HCT116 (cell line): ENCODE data around the gene CHSY3. TPM values are rescaled to one million over a fixed set of nuclear protein-coding genes. Genes with fewer than 3 reads are reported as not detected.

Experiments used
- ATAC-seq: fragments of 200-7000 bp; cut with Tn5 transposase; 2 replicates; pipeline ENCODE4 v1.9.1; 2020; ENCODE audit warnings: mild to moderate bottlenecking, moderate library complexity
- BruUV-seq: library from RNA; stranded (reverse); fragments of 400-500 nt; replicated peaks from 2 replicates; lab custom pipeline; 2021; lab: Mats Ljungman, UMichigan
- CTCF ChIA-PET: fragments of 300-600 bp; sonication (Branson Sonifier 250); formaldehyde crosslinking; loops from one replicate; lab custom pipeline; 2021; ENCODE audit warnings: antibody characterized with exemption; lab: Charles Lee
- POLR2A ChIA-PET: fragments of 300-600, 350-600 bp; sonication (Branson Sonifier 250); formaldehyde crosslinking; loops from one replicate; lab custom pipeline; 2021; ENCODE audit warnings: antibody characterized with exemption; lab: Charles Lee
- RAD21 ChIA-PET, 2 experiments: fragments of 300-600 bp; sonication (Branson Sonifier 250); formaldehyde crosslinking; loops; one replicate each; lab custom pipeline; 2023; ENCODE audit warnings: low total read pairs in 2 of 2; ENCODE audit not compliant: uncharacterized antibody in 2 of 2, unreplicated experiment in 2 of 2, low non-redundant PET in 1 of 2; lab: Charles Lee
- DNase-seq: peaks from one replicate; pipeline ENCODE4 v3.0.0-alpha.2; 2010; ENCODE audit warnings: low read depth, low spot score
- H2AFZ ChIP-seq: fragments of 200-600 bp; shearing (Covaris generic), sonication (generic); 2 replicates; pipeline ENCODE4 v1.6.1; 2017; ENCODE audit warnings: low read depth, mixed run types, mixed read lengths, antibody characterized with exemption, low read length; ENCODE audit not compliant: poor library complexity, severe bottlenecking
- H3K27ac ChIP-seq: 2 replicates; pipeline ENCODE4 v1.5.1; 2012; ENCODE audit warnings: low read depth, low read length
- H3K27me3 ChIP-seq: fragments of 200-600 bp; sonication (generic); 2 replicates; pipeline ENCODE4 v1.6.1; 2016; ENCODE audit warnings: mixed run types, low read length, mixed read lengths; ENCODE audit not compliant: insufficient read depth
- H3K36me3 ChIP-seq, 2 experiments: fragments of 200-500 bp in 1 of 2; fragments of 200-600 bp in 1 of 2; sonication (Bioruptor generic) in 1 of 2; sonication (generic) in 1 of 2; 2 replicates each; pipeline versions ENCODE4 v1.5.1 to v1.6.1; 2014 to 2016; ENCODE audit warnings: low read length in 2 of 2, inconsistent platforms in 1 of 2, mixed read lengths in 1 of 2, mixed run types in 1 of 2; ENCODE audit not compliant: insufficient read depth in 2 of 2, control insufficient read depth in 1 of 2
- H3K4me1 ChIP-seq, 2 experiments: fragments of 200-600 bp in 1 of 2; sonication (generic) in 1 of 2; 2 replicates each; pipeline versions ENCODE4 v1.5.1 to v1.6.1; 2012 to 2017; ENCODE audit warnings: low read length in 2 of 2, inconsistent platforms in 1 of 2, mild to moderate bottlenecking in 1 of 2, mixed read lengths in 1 of 2, mixed run types in 1 of 2, moderate library complexity in 1 of 2; ENCODE audit not compliant: insufficient read depth in 2 of 2, control insufficient read depth in 1 of 2
- H3K4me2 ChIP-seq: fragments of 200-600 bp; sonication (generic); 2 replicates; pipeline ENCODE4 v1.6.1; 2017; ENCODE audit warnings: mixed run types, low read length, mixed read lengths
- H3K4me3 ChIP-seq, 2 experiments: fragments of 200-600 bp in 1 of 2; sonication (generic) in 1 of 2; replicated peaks in 1 of 2; 2 replicates each; pipeline ENCODE4 v1.5.1; 2011 to 2016; ENCODE audit warnings: low read length in 2 of 2, control low read depth in 1 of 2, low read depth in 1 of 2, mild to moderate bottlenecking in 1 of 2, mixed read lengths in 1 of 2, mixed run types in 1 of 2
- H3K79me2 ChIP-seq: fragments of 200-600 bp; sonication (generic); 2 replicates; pipeline ENCODE4 v1.6.1; 2017; ENCODE audit warnings: mild to moderate bottlenecking, mixed run types, low read length, moderate library complexity, mixed read lengths; ENCODE audit not compliant: insufficient read depth
- H3K9ac ChIP-seq: fragments of 200-600 bp; sonication (generic); 2 replicates; pipeline ENCODE4 v1.6.1; 2016; ENCODE audit warnings: low read length, mixed read lengths
- H3K9me2 ChIP-seq: fragments of 200-600 bp; sonication (generic), shearing (Covaris generic); 2 replicates; pipeline ENCODE4 v1.6.1; 2017; ENCODE audit warnings: mixed run types, mild to moderate bottlenecking, moderate library complexity; ENCODE audit not compliant: insufficient read depth
- H3K9me3 ChIP-seq, 2 experiments: fragments of 200-500 bp in 1 of 2; fragments of 200-600 bp in 1 of 2; sonication (Bioruptor generic) in 1 of 2; sonication (generic) in 1 of 2; 2 replicates each; pipeline ENCODE4 v1.6.1; 2014 to 2017; ENCODE audit warnings: low read length in 2 of 2, mixed read lengths in 2 of 2, inconsistent platforms in 1 of 2, low read depth in 1 of 2, mild to moderate bottlenecking in 1 of 2, mixed run types in 1 of 2, moderate library complexity in 1 of 2; ENCODE audit not compliant: control insufficient read depth in 1 of 2, insufficient read depth in 1 of 2
- H4K20me1 ChIP-seq: fragments of 200-600 bp; sonication (generic), shearing (Covaris generic); 2 replicates; pipeline ENCODE4 v1.6.1; 2017; ENCODE audit warnings: mixed run types, mild to moderate bottlenecking, moderate library complexity; ENCODE audit not compliant: insufficient read depth
- CBX3 ChIP-seq: IDR thresholded peaks from 2 replicates; pipeline ENCODE4 v1.6.1; 2012; ENCODE audit warnings: low read depth
- CEBPB ChIP-seq: IDR thresholded peaks from 2 replicates; pipeline ENCODE4 v1.6.1; 2012; ENCODE audit warnings: low read depth
- CTCF ChIP-seq, 3 experiments: fragments of 200-600 bp in 1 of 3; sonication (generic) in 1 of 3; IDR thresholded peaks in 2 of 3; conservative IDR thresholded peaks in 1 of 3; 2 replicates each; pipeline ENCODE4 v1.5.1; 2012 to 2017; ENCODE audit warnings: low read depth in 2 of 3, low read length in 2 of 3, antibody characterized with exemption in 1 of 3, borderline replicate concordance in 1 of 3, control low read depth in 1 of 3, mild to moderate bottlenecking in 1 of 3, mixed read lengths in 1 of 3, mixed run types in 1 of 3, moderate library complexity in 1 of 3; ENCODE audit not compliant: insufficient read depth in 1 of 3
- EGR1 ChIP-seq: IDR thresholded peaks from 2 replicates; pipeline ENCODE4 v1.6.1; 2012; ENCODE audit warnings: low read depth
- ELF1 ChIP-seq: IDR thresholded peaks from 2 replicates; pipeline ENCODE4 v1.6.1; 2012; ENCODE audit warnings: low read depth, borderline replicate concordance
- EZH2phosphoT487 ChIP-seq: fragments of 200-600 bp; IDR thresholded peaks from 2 replicates; pipeline ENCODE4 v1.6.1; 2018; ENCODE audit warnings: antibody characterized with exemption, borderline replicate concordance
- FOSL1 ChIP-seq: IDR thresholded peaks from 2 replicates; pipeline ENCODE4 v1.6.1; 2012; ENCODE audit warnings: low read depth
- JUND ChIP-seq: IDR thresholded peaks from 2 replicates; pipeline ENCODE4 v1.6.1; 2012
- POLR2A ChIP-seq: IDR thresholded peaks from 2 replicates; pipeline ENCODE4 v1.7.0; 2011; ENCODE audit warnings: borderline replicate concordance; ENCODE audit not compliant: insufficient read depth, insufficient read length; ENCODE audit errors: extremely low read depth
- POLR2AphosphoS5 ChIP-seq: IDR thresholded peaks from 2 replicates; pipeline ENCODE4 v1.6.1; 2011; ENCODE audit warnings: mild to moderate bottlenecking, low read depth, low read length, moderate library complexity
- RAD21 ChIP-seq: IDR thresholded peaks from 2 replicates; pipeline ENCODE4 v1.6.1; 2012; ENCODE audit warnings: low read depth, mild to moderate bottlenecking
- REST ChIP-seq: IDR thresholded peaks from 2 replicates; pipeline ENCODE4 v1.6.1; 2012; ENCODE audit warnings: low read depth
- SIN3A ChIP-seq: IDR thresholded peaks from 2 replicates; pipeline ENCODE4 v1.6.1; 2012; ENCODE audit warnings: low read depth
- SP1 ChIP-seq: IDR thresholded peaks from 2 replicates; pipeline ENCODE4 v1.6.1; 2012; ENCODE audit warnings: low read depth
- SRF ChIP-seq: IDR thresholded peaks from 2 replicates; pipeline ENCODE4 v1.6.1; 2012; ENCODE audit warnings: low read depth
- YY1 ChIP-seq: IDR thresholded peaks from 2 replicates; pipeline ENCODE4 v1.6.1; 2011; ENCODE audit warnings: low read length, low read depth, moderate library complexity, mild to moderate bottlenecking; ENCODE audit not compliant: insufficient replicate concordance; ENCODE audit errors: extremely low read depth
- ZFX ChIP-seq: fragments of 450-650 bp; IDR thresholded peaks from 2 replicates; pipeline ENCODE4 v1.6.1; 2017
- intact Hi-C: fragments of 100-400 bp; cut with micrococcal nuclease; formaldehyde crosslinking; loops from 2 replicates; pipeline ENCODE4 v1.10.0; 2022
- total RNA-seq: library from RNA; stranded (reverse); gene quantifications from one replicate; pipeline ENCODE4 v1.2.1, GENCODE V29; 2021; ENCODE audit not compliant: unreplicated experiment
- TF ChIP-seq, protein P1 (sequence below): IDR thresholded peaks from 2 replicates; pipeline ENCODE4 v1.6.1; 2012

Gene CHSY3
- total RNA-seq, 1 experiment from 2014 or later: 2.3 TPM

- intact Hi-C loops: no loop called here
- TF ChIP-seq REST (no peak), FOSL1 (no peak), SP1 (no peak), SRF (no peak), CBX3 (no peak), CEBPB (no peak), JUND (no peak)
- CTCF ChIA-PET: no interaction called here
- Histone ChIP-seq H3K9ac (no peak overlapping the region), H2AFZ (no peak overlapping the region), H3K36me3 (no peaks in the 10 kb centered on the region), H3K27me3 (no peaks in the 10 kb centered on the region), H3K4me1 (no peaks in the 10 kb centered on the region; a peak in 1 of 4 replicates), H3K9me2 (no peaks in the 10 kb centered on the region), H4K20me1 (no peaks in the 10 kb centered on the region), H3K27ac (no peak overlapping the region), H3K79me2 (no peaks in the 10 kb centered on the region), H3K4me2 (no peak overlapping the region), H3K9me3 (no peaks in the 10 kb centered on the region), H3K4me3 (no peak overlapping the region)
- POLR2A ChIA-PET: no interaction called here
- ATAC-seq (no peak), DNase-seq (no peak)
- RAD21 ChIA-PET: interaction anchor here in 1 of 2 experiments (0.6 kb wide), 1 partner anchor 1121 kb away, joined by 5 read pairs; no protein-coding TSS in a partner anchor
- no TSS peak for BruUV-seq
These were observed 74.0 kb downstream of the CHSY3 start for GRCh38 chr5:129978270-129978669.

DNA sequence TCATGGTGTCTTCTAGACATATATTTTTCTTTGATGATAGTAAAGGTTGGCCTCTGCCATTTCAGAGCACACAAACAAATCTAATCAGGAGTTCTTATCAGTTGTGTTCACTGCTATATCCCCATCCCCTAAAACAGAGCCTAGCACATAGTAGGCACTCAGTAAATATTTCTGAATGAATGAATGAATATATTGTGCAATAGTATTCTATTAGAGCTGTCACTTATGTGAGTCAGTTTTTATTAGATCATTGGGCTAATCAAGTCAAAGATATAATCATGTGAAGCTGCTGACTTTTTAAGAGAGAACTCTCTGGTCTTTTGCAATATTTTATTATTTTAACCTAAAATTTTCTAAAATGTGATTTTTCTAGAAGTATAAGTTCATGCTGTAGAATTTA is 84.2 kb downstream of the CHSY3 start:
- ATAC-seq (no peak), DNase-seq (no peak)
- no peak overlapping the region for H3K4me2 ChIP-seq
- H3K36me3 ChIP-seq: no peaks in the 10 kb centered on the region
- no TSS peak for BruUV-seq
- H3K27ac ChIP-seq: no peak overlapping the region
- H3K27me3 ChIP-seq: no peaks in the 10 kb centered on the region
- H3K9me2 ChIP-seq: no peaks in the 10 kb centered on the region
- H4K20me1 ChIP-seq: no peaks in the 10 kb centered on the region
- no peaks in the 10 kb centered on the region; a peak in 1 of 4 replicates for H3K9me3 ChIP-seq
- H3K4me1 ChIP-seq: no peaks in the 10 kb centered on the region
- ChIA-PET RAD21 (no interaction called here), CTCF (no interaction called here), POLR2A (no interaction called here)
- no peak overlapping the region for H2AFZ ChIP-seq
- H3K4me3 ChIP-seq: no peak overlapping the region
- H3K9ac ChIP-seq: no peak overlapping the region
- H3K79me2 ChIP-seq: no peaks in the 10 kb centered on the region
- intact Hi-C loops: no loop called here
- TF ChIP-seq YY1 (no peak), CBX3 (no peak), EZH2phosphoT487 (no peak), CTCF (IDR thresholded peaks at IDR 0.05 in 2 of 3, conservative IDR thresholded peaks at IDR 0.05 in 1 of 3; ENCODE audit: borderline replicate concordance in 1 of 3, insufficient read depth in 1 of 3, low read depth in 2 of 3, low read length in 2 of 3) (no peak), JUND (no peak), RAD21 (no peak), SP1 (no peak), ELF1 (no peak), POLR2AphosphoS5 (no peak), SIN3A (no peak), SRF (no peak), POLR2A (no peak), EGR1 (no peak), ZFX (no peak)
- TF ChIP-seq, protein P1, sequence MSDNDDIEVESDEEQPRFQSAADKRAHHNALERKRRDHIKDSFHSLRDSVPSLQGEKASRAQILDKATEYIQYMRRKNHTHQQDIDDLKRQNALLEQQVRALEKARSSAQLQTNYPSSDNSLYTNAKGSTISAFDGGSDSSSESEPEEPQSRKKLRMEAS: no peak
